HG03280 (cell line): Measurements from ENCODE around the gene DPEP3.

Experiments used
- ATAC-seq: cut with Tn5 transposase; IDR thresholded peaks from one replicate; pipeline ENCODE4 v1.9.1; 2021; ENCODE audit warnings: mild to moderate bottlenecking, moderate library complexity; ENCODE audit not compliant: unreplicated experiment

Gene DPEP3

GRCh38 chr16:67967958-67968399 lies 12.3 kb downstream of the DPEP3 start:
- ATAC-seq: peak; percentile 24

GRCh38 chr16:67967183-67967957 lies 12.9 kb downstream of the DPEP3 start:
- ATAC-seq: no peak

GRCh38 chr16:67966549-67967182 lies 13.6 kb downstream of the DPEP3 start:
- ATAC-seq: no peak

GRCh38 chr16:67965668-67966548 lies 14.4 kb downstream of the DPEP3 start:
- no peak for ATAC-seq

GRCh38 chr16:67964477-67965131 lies 15.7 kb downstream of the DPEP3 start:
- no peak for ATAC-seq

- ATAC-seq: no peak
Measured at GRCh38 chr16:67963662-67964321, 16.5 kb downstream of the DPEP3 start.

- no peak for ATAC-seq
Measured at GRCh38 chr16:67963292-67963661, 17.0 kb downstream of the DPEP3 start.

GRCh38 chr16:67962135-67962534 lies 18.2 kb downstream of the DPEP3 start:
- no peak for ATAC-seq

GRCh38 chr16:67961551-67961957 lies 18.7 kb downstream of the DPEP3 start:
- ATAC-seq: no peak

- no peak for ATAC-seq
Measured at GRCh38 chr16:67959536-67960329, 20.6 kb downstream of the DPEP3 start.

- ATAC-seq: no peak
Measured at GRCh38 chr16:67957622-67958021, 22.7 kb downstream of the DPEP3 start.

- ATAC-seq: no peak
Measured at GRCh38 chr16:67954421-67955196, 25.7 kb downstream of the DPEP3 start.

- ATAC-seq: no peak
Measured at GRCh38 chr16:67953641-67954375, 26.5 kb downstream of the DPEP3 start.

- no peak for ATAC-seq
Measured at GRCh38 chr16:67951485-67951884, 28.8 kb downstream of the DPEP3 start.

GRCh38 chr16:67950335-67950843 lies 29.9 kb downstream of the DPEP3 start:
- ATAC-seq: no peak

GRCh38 chr16:67949645-67950044 lies 30.7 kb downstream of the DPEP3 start:
- no peak for ATAC-seq

GRCh38 chr16:67948015-67948414 lies 32.3 kb downstream of the DPEP3 start:
- no peak for ATAC-seq

GRCh38 chr16:67946966-67947558 lies 33.2 kb downstream of the DPEP3 start:
- ATAC-seq: no peak
